Activated naive CD4-positive, alpha-beta T cell treated with anti-CD3 and anti-CD28 coated beads, Interleukin-2, amount 10 ng/mL, durations not matched to agents 7 days and 5 days (primary cell): ENCODE data around the gene GNAL.

Experiments
- CTCF ChIA-PET: fragments of 350-600 bp; sonication (Branson Sonifier 250); formaldehyde crosslinking; loops from one replicate; lab custom pipeline; 2021; ENCODE audit warnings: antibody characterized with exemption; lab: Charles Lee
- DNase-seq: peaks from one replicate; pipeline ENCODE4 v3.0.0-alpha.2; 2020
- H3K27ac Mint-ChIP-seq: one replicate; pipeline ENCODE4 v1.8.0; 2021; ENCODE audit warnings: mild to moderate bottlenecking, moderate library complexity, mixed read lengths
- H3K27me3 Mint-ChIP-seq: one replicate; pipeline ENCODE4 v1.8.0; 2021; ENCODE audit warnings: mild to moderate bottlenecking, mixed read lengths
- H3K36me3 Mint-ChIP-seq: one replicate; pipeline ENCODE4 v1.8.0; 2021; ENCODE audit warnings: mixed read lengths
- H3K4me1 Mint-ChIP-seq: one replicate; pipeline ENCODE4 v1.8.0; 2021; ENCODE audit warnings: mixed read lengths
- H3K4me3 Mint-ChIP-seq: one replicate; pipeline ENCODE4 v1.8.0; 2021; ENCODE audit warnings: mild to moderate bottlenecking, moderate library complexity, mixed read lengths
- H3K9me3 Mint-ChIP-seq: one replicate; pipeline ENCODE4 v1.8.0; 2021; ENCODE audit warnings: mixed read lengths

The GNAL gene

DNA sequence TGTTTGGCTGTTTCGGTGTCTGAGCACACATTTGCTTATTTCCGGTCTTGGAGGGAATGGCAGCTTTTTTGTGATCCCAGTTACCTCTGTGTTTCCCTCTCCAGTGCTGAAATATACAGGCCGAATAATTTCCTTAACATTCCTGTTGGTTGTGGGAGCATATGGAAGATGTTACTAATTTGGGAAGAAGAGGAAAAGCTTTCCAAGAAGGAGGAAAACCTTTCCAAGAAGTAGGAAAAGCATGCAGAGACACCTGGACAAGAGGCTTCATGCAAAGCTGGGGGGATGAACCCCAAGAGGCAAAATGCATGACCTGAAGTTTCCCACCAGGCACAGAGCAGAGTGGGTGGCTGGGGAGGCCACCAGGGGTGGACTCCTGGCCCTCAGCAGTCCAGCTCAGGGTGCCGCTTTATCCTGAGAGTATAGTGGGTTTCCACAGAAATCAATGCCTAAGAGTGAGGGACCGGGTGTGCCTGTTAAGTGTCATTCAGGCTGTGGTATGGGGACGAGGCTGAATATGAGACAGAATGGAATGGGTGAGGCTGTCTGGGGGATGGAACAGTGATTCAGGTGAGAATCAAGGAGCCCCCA, 25.5 kb upstream of the GNAL start:
- peaks cover 6% of the 10 kb centered on the region for H3K27me3 Mint-ChIP-seq
- CTCF ChIA-PET, result interaction anchor here (1.1 kb wide), 1 partner anchor 201 kb away, joined by 3 read pairs; no protein-coding TSS in a partner anchor
- no peaks in the 10 kb centered on the region for H3K36me3 Mint-ChIP-seq
- no peaks in the 10 kb centered on the region for H3K9me3 Mint-ChIP-seq
- H3K4me1 Mint-ChIP-seq, result no peaks in the 10 kb centered on the region
- DNase-seq, result no peak
- no peak overlapping the region for H3K27ac Mint-ChIP-seq
- H3K4me3 Mint-ChIP-seq, result no peak overlapping the region

DNA sequence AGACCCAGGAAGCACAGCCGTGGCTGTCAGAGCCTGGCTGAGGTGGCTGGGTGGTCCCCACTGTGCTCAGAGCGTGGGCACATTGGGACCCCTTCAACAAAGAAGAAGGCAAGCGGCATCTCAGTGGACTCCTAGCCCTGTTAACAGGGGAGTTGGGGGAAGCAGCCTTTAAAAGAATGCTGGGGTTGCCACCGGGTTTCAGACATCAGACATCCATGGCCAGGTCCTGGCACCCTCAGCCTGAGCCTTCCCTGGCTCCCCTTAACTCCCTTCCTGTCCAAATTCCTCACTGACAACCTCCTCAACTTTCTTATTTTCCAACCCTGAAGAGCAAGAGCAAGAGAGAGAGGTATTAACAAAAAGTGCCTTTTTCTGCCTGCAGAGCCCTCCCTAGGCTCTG, 24.8 kb upstream of the GNAL start:
- Mint-ChIP-seq H3K27ac (no peak overlapping the region), H3K27me3 (peaks cover 4% of the 10 kb centered on the region), H3K36me3 (no peaks in the 10 kb centered on the region), H3K4me3 (no peak overlapping the region), H3K4me1 (no peaks in the 10 kb centered on the region), H3K9me3 (no peaks in the 10 kb centered on the region)
- CTCF ChIA-PET, result no interaction called here
- DNase-seq, result no peak

GRCh38 chr18:11665146-11665545, 23.9 kb upstream of the GNAL start:
- H3K4me1 Mint-ChIP-seq, result no peaks in the 10 kb centered on the region
- no peaks in the 10 kb centered on the region for H3K9me3 Mint-ChIP-seq
- H3K27ac Mint-ChIP-seq, result no peak overlapping the region
- DNase-seq, result no peak
- CTCF ChIA-PET, result interaction anchor here (1.6 kb wide), 1 partner anchor 9 kb away, joined by 8 read pairs; no protein-coding TSS in a partner anchor
- H3K36me3 Mint-ChIP-seq, result no peaks in the 10 kb centered on the region
- H3K4me3 Mint-ChIP-seq, result no peak overlapping the region
- H3K27me3 Mint-ChIP-seq, result peaks cover 4% of the 10 kb centered on the region

DNA sequence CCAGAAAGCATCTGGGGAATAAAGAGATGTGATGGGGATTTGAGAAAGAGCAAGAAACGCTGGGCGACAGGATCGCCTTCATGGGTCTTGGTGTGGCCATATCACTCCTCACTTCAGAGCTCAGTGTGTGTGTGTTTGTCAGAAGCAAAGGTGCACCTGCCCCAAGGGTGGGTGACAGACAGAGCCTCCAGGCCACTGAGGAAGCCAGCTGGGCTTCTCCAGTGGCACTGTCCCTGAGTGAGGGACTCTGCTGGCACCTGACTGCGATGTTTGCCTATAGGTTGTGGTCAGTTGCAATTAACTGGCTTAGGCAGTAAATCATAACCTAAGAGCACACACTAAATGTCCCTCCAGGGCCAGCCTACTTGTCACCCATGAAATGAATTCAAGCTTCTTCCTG, 23.5 kb upstream of the GNAL start:
- CTCF ChIA-PET, result interaction anchor here (1.6 kb wide), 1 partner anchor 10 kb away, joined by 8 read pairs; no protein-coding TSS in a partner anchor
- no peak for DNase-seq
- Mint-ChIP-seq H3K27me3 (peaks cover 4% of the 10 kb centered on the region), H3K4me3 (no peak overlapping the region), H3K9me3 (no peaks in the 10 kb centered on the region), H3K36me3 (no peaks in the 10 kb centered on the region), H3K4me1 (no peaks in the 10 kb centered on the region), H3K27ac (no peak overlapping the region)

GRCh38 chr18:11666176-11666575, 22.9 kb upstream of the GNAL start:
- no peaks in the 10 kb centered on the region for H3K9me3 Mint-ChIP-seq
- no peaks in the 10 kb centered on the region for H3K4me1 Mint-ChIP-seq
- CTCF ChIA-PET, result interaction anchor here (1.6 kb wide), 1 partner anchor 10 kb away, joined by 8 read pairs; no protein-coding TSS in a partner anchor
- H3K36me3 Mint-ChIP-seq, result no peaks in the 10 kb centered on the region
- peaks cover 4% of the 10 kb centered on the region for H3K27me3 Mint-ChIP-seq
- no peak overlapping the region for H3K27ac Mint-ChIP-seq
- H3K4me3 Mint-ChIP-seq, result no peak overlapping the region
- no peak for DNase-seq

DNA sequence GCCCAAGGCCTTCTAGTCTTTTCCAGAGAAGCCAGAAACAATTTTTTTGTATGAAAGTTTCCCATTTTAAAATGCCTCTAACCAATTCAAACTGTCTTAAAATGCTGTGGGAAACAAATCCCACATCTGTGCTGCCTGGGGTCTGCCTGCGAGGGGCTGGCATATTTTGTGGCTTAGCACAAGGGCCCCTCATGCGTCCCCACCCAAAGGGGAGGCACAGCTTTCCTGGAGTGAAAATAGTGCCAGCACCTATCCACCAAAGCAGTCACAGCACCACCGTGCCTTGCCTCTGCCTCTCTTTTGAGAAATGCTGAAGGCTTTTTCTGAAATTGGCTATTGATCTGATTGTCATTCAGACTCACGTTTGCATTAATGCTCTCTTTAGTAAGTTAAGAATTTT, 22.2 kb upstream of the GNAL start:
- Mint-ChIP-seq H3K36me3 (no peaks in the 10 kb centered on the region), H3K9me3 (no peaks in the 10 kb centered on the region), H3K4me3 (no peak overlapping the region), H3K27me3 (peaks cover 4% of the 10 kb centered on the region), H3K27ac (no peak overlapping the region), H3K4me1 (no peaks in the 10 kb centered on the region)
- CTCF ChIA-PET, result interaction anchor here (1.6 kb wide), 1 partner anchor 11 kb away, joined by 8 read pairs; no protein-coding TSS in a partner anchor
- DNase-seq, result no peak

DNA sequence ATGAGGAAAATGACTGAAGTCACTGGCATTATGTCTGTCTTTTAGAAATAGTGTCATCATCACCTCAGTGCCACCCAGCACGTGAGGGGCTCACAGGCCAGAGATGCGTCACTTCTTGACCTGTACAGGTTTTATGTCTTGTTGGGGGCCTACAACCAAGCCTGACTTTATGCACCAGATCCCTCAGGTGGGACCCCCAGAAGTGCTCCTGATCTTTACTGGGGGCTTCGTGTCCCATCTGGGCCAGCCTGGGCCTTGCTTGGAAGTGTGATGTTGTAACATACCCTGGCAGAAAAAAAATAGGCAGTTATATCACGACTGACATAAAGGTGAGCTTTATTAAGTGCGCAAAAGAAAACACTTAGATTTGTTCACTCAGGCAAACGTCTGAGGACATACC, 21.5 kb upstream of the GNAL start:
- H3K36me3 Mint-ChIP-seq, result no peaks in the 10 kb centered on the region
- H3K4me3 Mint-ChIP-seq, result no peak overlapping the region
- DNase-seq, result no peak
- peaks cover 4% of the 10 kb centered on the region for H3K27me3 Mint-ChIP-seq
- H3K27ac Mint-ChIP-seq, result no peak overlapping the region
- no peaks in the 10 kb centered on the region for H3K4me1 Mint-ChIP-seq
- H3K9me3 Mint-ChIP-seq, result no peaks in the 10 kb centered on the region
- CTCF ChIA-PET, result no interaction called here

GRCh38 chr18:11668441-11669169, 20.5 kb upstream of the GNAL start:
- Mint-ChIP-seq H3K4me1 (no peaks in the 10 kb centered on the region), H3K4me3 (no peak overlapping the region), H3K27me3 (peaks cover 4% of the 10 kb centered on the region), H3K9me3 (no peaks in the 10 kb centered on the region), H3K27ac (no peak overlapping the region), H3K36me3 (no peaks in the 10 kb centered on the region)
- CTCF ChIA-PET, result no interaction called here
- no peak for DNase-seq

DNA sequence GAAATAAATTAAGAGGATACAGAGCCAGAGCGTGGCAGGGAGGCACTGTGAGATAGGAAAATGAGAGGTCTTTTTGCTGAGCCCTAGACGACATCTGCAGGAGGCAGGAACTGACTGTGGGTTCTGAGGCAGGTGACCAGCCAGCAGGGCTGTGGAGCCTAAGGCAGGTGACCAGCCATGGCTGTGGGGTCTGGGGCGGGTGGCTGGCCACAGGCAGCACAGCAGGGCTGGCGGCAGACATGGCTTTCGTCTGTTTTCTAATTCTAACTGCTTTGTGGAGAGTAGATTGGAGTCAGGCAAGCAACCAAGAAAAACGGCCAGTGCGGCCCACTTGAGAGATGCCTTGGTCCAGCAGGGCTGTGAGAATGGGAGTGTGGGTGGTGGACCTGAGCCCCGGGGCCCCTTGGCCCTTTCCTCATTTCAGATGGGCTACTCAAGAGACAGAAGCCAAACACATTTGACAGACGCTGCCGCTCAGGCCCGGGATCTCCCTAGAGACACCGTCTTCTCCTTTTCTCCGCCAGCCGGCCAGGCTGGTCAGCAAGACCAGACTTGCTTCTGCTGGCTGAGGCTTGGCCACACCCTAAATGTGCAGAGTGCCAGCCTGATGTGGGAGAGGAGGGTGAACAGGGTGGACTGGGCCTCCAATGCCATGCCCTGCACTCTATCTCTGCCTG, 19.7 kb upstream of the GNAL start:
- Mint-ChIP-seq H3K27me3 (peaks cover 9% of the 10 kb centered on the region), H3K4me1 (no peaks in the 10 kb centered on the region), H3K4me3 (no peak overlapping the region), H3K9me3 (no peaks in the 10 kb centered on the region), H3K27ac (no peak overlapping the region), H3K36me3 (no peaks in the 10 kb centered on the region)
- DNase-seq, result no peak
- CTCF ChIA-PET, result interaction anchor here (1.0 kb wide), 1 partner anchor 369 kb away, joined by 3 read pairs; no protein-coding TSS in a partner anchor

DNA sequence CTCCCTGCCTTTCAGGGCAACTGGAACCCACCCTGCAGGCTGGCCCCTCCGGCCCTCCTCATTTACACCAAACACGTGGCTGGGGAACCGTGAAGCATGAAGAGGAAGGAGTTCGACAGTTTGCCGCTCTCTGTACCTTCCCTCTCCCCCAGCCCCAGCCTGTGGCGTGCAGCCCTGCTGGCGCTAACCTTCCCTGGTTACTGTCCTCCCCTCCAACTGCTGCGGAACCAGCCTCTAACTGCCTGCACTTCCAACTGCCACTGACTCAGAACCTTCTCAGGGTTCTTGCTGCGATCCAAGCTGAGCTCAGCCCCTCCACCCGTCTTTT, 19.2 kb upstream of the GNAL start:
- CTCF ChIA-PET, result interaction anchor here (1.0 to 2.4 kb wide), 2 partner anchors 14 to 369 kb away, joined by 3 to 12 read pairs; no protein-coding TSS in a partner anchor
- no peaks in the 10 kb centered on the region for H3K9me3 Mint-ChIP-seq
- H3K4me1 Mint-ChIP-seq, result no peaks in the 10 kb centered on the region
- no peak overlapping the region for H3K27ac Mint-ChIP-seq
- no peak for DNase-seq
- H3K4me3 Mint-ChIP-seq, result no peak overlapping the region
- no peaks in the 10 kb centered on the region for H3K36me3 Mint-ChIP-seq
- peaks cover 12% of the 10 kb centered on the region for H3K27me3 Mint-ChIP-seq

DNA sequence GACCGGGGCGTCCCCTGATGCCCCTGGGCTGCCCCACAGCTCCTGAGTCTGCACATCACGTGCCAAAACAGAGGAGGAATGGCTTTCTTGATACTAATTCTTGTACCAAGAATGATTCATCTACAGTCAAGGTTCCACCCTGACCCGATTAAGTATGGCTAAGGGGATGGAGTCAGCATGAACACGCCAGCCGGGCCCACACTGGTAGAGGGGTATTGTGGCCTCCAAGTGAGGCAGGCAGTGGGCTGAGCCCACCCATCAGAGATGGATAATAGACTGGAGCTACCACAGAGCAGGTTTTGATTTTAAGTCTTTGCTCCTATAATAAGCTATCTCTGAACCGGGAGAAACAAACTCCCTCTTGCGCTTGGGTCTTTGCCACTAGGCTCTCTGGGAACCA, 17.9 kb upstream of the GNAL start:
- H3K36me3 Mint-ChIP-seq, result no peaks in the 10 kb centered on the region
- H3K27ac Mint-ChIP-seq, result no peak overlapping the region
- CTCF ChIA-PET, result interaction anchor here (2.4 kb wide), 1 partner anchor 16 kb away, joined by 12 read pairs; no protein-coding TSS in a partner anchor
- no peaks in the 10 kb centered on the region for H3K9me3 Mint-ChIP-seq
- peaks cover 10% of the 10 kb centered on the region for H3K27me3 Mint-ChIP-seq
- no peaks in the 10 kb centered on the region for H3K4me1 Mint-ChIP-seq
- H3K4me3 Mint-ChIP-seq, result no peak overlapping the region
- no peak for DNase-seq

GRCh38 chr18:11672198-11672597, 16.9 kb upstream of the GNAL start:
- Mint-ChIP-seq H3K36me3 (no peaks in the 10 kb centered on the region), H3K4me3 (no peak overlapping the region), H3K27me3 (peaks cover 8% of the 10 kb centered on the region), H3K9me3 (no peaks in the 10 kb centered on the region), H3K4me1 (no peaks in the 10 kb centered on the region), H3K27ac (no peak overlapping the region)
- CTCF ChIA-PET, result interaction anchor here (2.4 kb wide), 1 partner anchor 17 kb away, joined by 12 read pairs; no protein-coding TSS in a partner anchor
- no peak for DNase-seq

DNA sequence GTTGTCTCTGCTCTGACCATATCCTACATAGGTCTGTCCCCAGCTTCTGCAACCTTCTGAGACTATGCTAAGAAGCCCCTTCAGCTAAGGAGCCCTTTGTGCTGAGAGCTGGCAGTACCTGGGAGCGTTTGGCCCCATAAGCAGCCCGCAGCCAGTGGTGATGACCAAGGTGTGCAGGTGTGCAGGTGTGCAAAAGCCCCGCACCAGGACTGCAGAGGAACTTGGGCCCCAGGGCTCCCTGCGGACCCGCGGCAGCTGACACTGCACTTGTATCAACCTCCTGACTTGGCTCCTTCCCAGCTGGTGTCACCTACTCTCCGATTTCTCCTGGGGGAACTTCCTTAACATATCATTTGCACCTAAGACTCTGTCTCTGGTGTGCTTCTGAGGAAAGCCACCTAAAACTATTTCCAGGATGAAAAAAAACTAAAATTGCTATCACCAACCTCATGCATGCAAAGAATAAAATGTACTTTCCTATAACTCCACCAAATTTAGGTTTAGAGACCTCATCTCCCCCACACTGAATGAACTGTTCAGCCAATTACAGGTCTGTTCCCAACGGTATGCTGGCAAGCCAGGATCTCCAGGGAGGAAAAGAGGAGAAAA, 16.1 kb upstream of the GNAL start:
- DNase-seq, result no peak
- H3K4me1 Mint-ChIP-seq, result no peaks in the 10 kb centered on the region
- peaks cover 8% of the 10 kb centered on the region for H3K27me3 Mint-ChIP-seq
- CTCF ChIA-PET, result interaction anchor here (0.6 kb wide), 1 partner anchor 18 kb away, joined by 3 read pairs; no protein-coding TSS in a partner anchor
- H3K4me3 Mint-ChIP-seq, result no peak overlapping the region
- H3K36me3 Mint-ChIP-seq, result no peaks in the 10 kb centered on the region
- no peaks in the 10 kb centered on the region for H3K9me3 Mint-ChIP-seq
- H3K27ac Mint-ChIP-seq, result no peak overlapping the region

- CTCF ChIA-PET, result interaction anchor here (0.6 kb wide), 2 partner anchors 18 to 370 kb away, joined by 3 read pairs; no protein-coding TSS in a partner anchor
- no peak for DNase-seq
- H3K27ac Mint-ChIP-seq, result no peak overlapping the region
- H3K4me3 Mint-ChIP-seq, result no peak overlapping the region
- no peaks in the 10 kb centered on the region for H3K9me3 Mint-ChIP-seq
- H3K4me1 Mint-ChIP-seq, result no peaks in the 10 kb centered on the region
- H3K27me3 Mint-ChIP-seq, result peaks cover 8% of the 10 kb centered on the region
- H3K36me3 Mint-ChIP-seq, result no peaks in the 10 kb centered on the region
These were observed 15.5 kb upstream of the GNAL start for GRCh38 chr18:11673560-11673959.
